ENCODE data around the gene PLCB2.

- TF ChIP-seq EZH2phosphoT487 (IDR thresholded peaks at IDR 0.05; ENCODE audit: borderline replicate concordance) (no peak), CTCF (conservative IDR thresholded peaks at IDR 0.05; ENCODE audit: low read length) (no peak)
These were observed 6.1 kb downstream of the PLCB2 start for GRCh38 chr15:40301467-40302179.

Data from Loucy (cell line).